A549 (cell line): ENCODE data around the gene RAB11FIP4. TPM values are rescaled to one million over a fixed set of nuclear protein-coding genes. Genes with fewer than 3 reads are reported as not detected.
"Not testable (repeated sequence)": the region's sequence is repeated elsewhere in the genome, so short reads cannot be mapped to it uniquely, and the experiment has no call there.

ENCODE experiments used
- ATAC-seq, 2 experiments: fragments of 200-7000 bp in 1 of 2; fragments of >200 bp in 1 of 2; cut with Nextera tagmentation in 1 of 2; cut with Tn5 transposase in 1 of 2; 3 replicates each; pipeline versions ENCODE4 v1.8.0 to v1.9.1; 2018 to 2020; ENCODE audit warnings: mild to moderate bottlenecking in 1 of 2, moderate library complexity in 1 of 2
- CTCF ChIA-PET: fragments of 300-600 bp; sonication (Branson Sonifier 250); formaldehyde crosslinking; extraction: SDS; loops from one replicate; lab custom pipeline; 2021; ENCODE audit warnings: antibody characterized with exemption, inconsistent platforms; lab: Yijun Ruan, JAX
- POLR2A ChIA-PET: fragments of 350-600 bp; formaldehyde crosslinking; extraction: SDS; loops from one replicate; lab custom pipeline; 2021; ENCODE audit warnings: antibody characterized with exemption, inconsistent platforms; lab: Yijun Ruan, JAX
- DNase-seq, 2 experiments: peaks; one replicate each; pipeline versions ENCODE4 v3.0.0 to v3.0.0-alpha.2; 2011 to 2016; ENCODE audit warnings: low read depth in 1 of 2, low spot score in 1 of 2
- FAIRE-seq: peaks from 2 replicates; lab custom pipeline; 2011; peaks lifted over from hg19 to GRCh38; lab: Jason Lieb, UNC
- H3K27ac ChIP-seq, 2 experiments: fragments of >200 bp; sonication (Bioruptor Twin); formaldehyde crosslinking; 3 replicates each; pipeline ENCODE4 v1.5.1; 2016 to 2017
- H3K4me1 ChIP-seq: fragments of >200 bp; sonication (Bioruptor Twin); formaldehyde crosslinking; 3 replicates; pipeline ENCODE4 v1.6.1; 2016
- H3K4me2 ChIP-seq: fragments of >200 bp; sonication (Bioruptor Twin); formaldehyde crosslinking; 3 replicates; pipeline ENCODE4 v1.6.1; 2016
- H3K4me3 ChIP-seq: fragments of >200 bp; sonication (Bioruptor Twin); formaldehyde crosslinking; 3 replicates; pipeline ENCODE4 v1.5.1; 2016
- H3K9me3 ChIP-seq: fragments of >200 bp; sonication (Bioruptor Twin); formaldehyde crosslinking; 3 replicates; pipeline ENCODE4 v1.6.1; 2016
- BCL3 ChIP-seq: fragments of >200 bp; sonication (Bioruptor Twin); formaldehyde crosslinking; IDR thresholded peaks from 3 replicates; pipeline ENCODE4 v1.6.1; 2016
- CBX2 ChIP-seq: fragments of 200-600 bp; sonication (generic); IDR thresholded peaks from 2 replicates; pipeline ENCODE4 v1.6.1; 2016; ENCODE audit warnings: low read depth, mild to moderate bottlenecking, borderline replicate concordance
- ELK1 ChIP-seq: fragments of 150-350 bp; IDR thresholded peaks from 2 replicates; pipeline ENCODE4 v1.6.1; 2014; ENCODE audit warnings: low read depth, mild to moderate bottlenecking, low read length
- FOSB ChIP-seq: fragments of 250-450 bp; sonication (Bioruptor Pico); IDR thresholded peaks from 2 replicates; pipeline ENCODE4 v1.5.0; 2020; ENCODE audit warnings: mild to moderate bottlenecking, moderate library complexity
- FOSL2 ChIP-seq, 2 experiments: fragments of 450-650 bp in 1 of 2; fragments of >200 bp in 1 of 2; sonication (Bioruptor Twin) in 1 of 2; formaldehyde crosslinking; IDR thresholded peaks; 2 replicates each; pipeline versions ENCODE4 v1.5.0 to v1.6.1; 2016 to 2020; ENCODE audit warnings: mild to moderate bottlenecking in 1 of 2, moderate library complexity in 1 of 2
- FOXS1 ChIP-seq: fragments of 250-450 bp; sonication (Bioruptor Pico); IDR thresholded peaks from 2 replicates; pipeline ENCODE4 v1.5.0; 2020; ENCODE audit warnings: mild to moderate bottlenecking, moderate library complexity
- GATA3 ChIP-seq: IDR thresholded peaks from 2 replicates; pipeline ENCODE4 v1.6.1; 2012; ENCODE audit warnings: borderline replicate concordance
- HMGXB4 ChIP-seq: fragments of 250-450 bp; sonication (Bioruptor Pico); IDR thresholded peaks from 2 replicates; pipeline ENCODE4 v1.5.0; 2021; ENCODE audit warnings: mild to moderate bottlenecking, moderate library complexity, borderline replicate concordance
- JUN ChIP-seq, 2 experiments: fragments of >200 bp; sonication (Bioruptor Twin); formaldehyde crosslinking; IDR thresholded peaks; 2 replicates in 1 of 2; 3 replicates in 1 of 2; pipeline ENCODE4 v1.6.1; 2016 to 2017
- JUNB ChIP-seq: fragments of >200 bp; sonication (Bioruptor Twin); formaldehyde crosslinking; IDR thresholded peaks from 2 replicates; pipeline ENCODE4 v1.6.1; 2016
- KDM1A ChIP-seq: fragments of 200-600 bp; sonication (generic); IDR thresholded peaks from 2 replicates; pipeline ENCODE4 v1.6.1; 2016; ENCODE audit warnings: low read depth, mild to moderate bottlenecking
- MAFK ChIP-seq: fragments of 450-650 bp; IDR thresholded peaks from 2 replicates; pipeline ENCODE4 v1.6.1; 2014; ENCODE audit not compliant: partially characterized antibody
- PBX3 ChIP-seq: IDR thresholded peaks from 2 replicates; pipeline ENCODE4 v1.6.1; 2012
- RAD21 ChIP-seq, 2 experiments: fragments of >200 bp in 1 of 2; sonication (Bioruptor Twin) in 1 of 2; formaldehyde crosslinking in 1 of 2; IDR thresholded peaks in 1 of 2; conservative IDR thresholded peaks in 1 of 2; 2 replicates in 1 of 2; 3 replicates in 1 of 2; pipeline ENCODE4 v1.6.1; 2012 to 2018; ENCODE audit warnings: inconsistent platforms in 1 of 2
- REST ChIP-seq: fragments of 200-600 bp; sonication (generic); IDR thresholded peaks from 2 replicates; pipeline ENCODE4 v1.6.1; 2016; ENCODE audit warnings: antibody characterized with exemption, mild to moderate bottlenecking, moderate library complexity
- RFX5 ChIP-seq: fragments of 450-650 bp; IDR thresholded peaks from 2 replicates; pipeline ENCODE4 v1.7.1; 2014; ENCODE audit warnings: antibody characterized with exemption, mild to moderate bottlenecking, moderate library complexity
- WGBS: methylation state at CpG from one replicate; pipeline ENCODE4 v1.1.6; 2017; ENCODE audit errors: missing lambda C conversion rate; 5-methylcytosine and 5-hydroxymethylcytosine counted together
- polyA plus RNA-seq, 4 experiments: library from polyadenylated mRNA; depleted of rRNA in 3 of 4; stranded (reverse); fragments of >200 nt; fragmentation: RNase III in 1 of 4; extraction: RNeasy Plus Mini Kit Qiagen cat#74134 plus additional on column Dnase treatment in 1 of 4; gene quantifications; 2 replicates in 3 of 4; 3 replicates in 1 of 4; pipeline ENCODE4 v1.2.3, GENCODE V29; 2011 to 2017

The RAB11FIP4 gene
- polyA plus RNA-seq, 2 of the 4 experiments (the other 2 are of a cell fraction) = 1.9 to 3.5 TPM

GRCh38 chr17:31439716-31440115 lies 48.2 kb downstream of the RAB11FIP4 start:
- DNase-seq (no peak), FAIRE-seq (no peak), ATAC-seq (no peak)
- no peak for TF ChIP-seq ELK1
- no peak for TF ChIP-seq JUN (IDR thresholded peaks at IDR 0.05)
- TF ChIP-seq PBX3 = no peak
- no peak for TF ChIP-seq HMGXB4 (CRISPR knock-in tag)
- no peak for TF ChIP-seq MAFK
- TF ChIP-seq FOSL2 (IDR thresholded peaks at IDR 0.05) = no peak
- TF ChIP-seq FOSL2 (CRISPR knock-in tag; IDR thresholded peaks at IDR 0.05) = no peak
- H3K27ac ChIP-seq = no peak overlapping the region
- 53% methylated on average over 4 of the region's 4 CpGs for WGBS
- ChIA-PET POLR2A (no interaction called here), CTCF (interaction anchor here (0.8 to 23.7 kb wide), 10 partner anchors 11 to 405 kb away, joined by 3 to 490 read pairs (median 10); no protein-coding TSS in a partner anchor)
- H3K9me3 ChIP-seq = no peaks in the 10 kb centered on the region
- H3K4me3 ChIP-seq = no peak overlapping the region
- H3K4me2 ChIP-seq = no peak overlapping the region
- no peaks in the 10 kb centered on the region for H3K4me1 ChIP-seq

GRCh38 chr17:31442276-31442675 lies 50.8 kb downstream of the RAB11FIP4 start:
- no peak for TF ChIP-seq FOSB
- no peak for TF ChIP-seq GATA3
- no peak for TF ChIP-seq KDM1A
- TF ChIP-seq BCL3 = no peak
- TF ChIP-seq, all 56 proteins: peak for 0
- H3K4me2 ChIP-seq = no peak overlapping the region
- WGBS = 51% methylated on average over 5 of the region's 5 CpGs
- ChIA-PET CTCF (interaction anchor here (0.8 to 23.7 kb wide), 2 partner anchors 76 to 84 kb away, joined by 3 to 490 read pairs; no protein-coding TSS in a partner anchor), POLR2A (no interaction called here)
- DNase-seq = no peak
- no peak overlapping the region for H3K27ac ChIP-seq
- no peak overlapping the region for H3K4me3 ChIP-seq
- H3K4me1 ChIP-seq = no peaks in the 10 kb centered on the region
- no peak for ATAC-seq
- no peak for FAIRE-seq
- no peaks in the 10 kb centered on the region for H3K9me3 ChIP-seq

GRCh38 chr17:31442856-31443255 lies 51.4 kb downstream of the RAB11FIP4 start:
- POLR2A ChIA-PET, H3K4me2 ChIP-seq, ATAC-seq, DNase-seq, H3K9me3 ChIP-seq, H3K4me3 ChIP-seq, H3K4me1 ChIP-seq, FAIRE-seq, H3K27ac ChIP-seq: not testable (repeated sequence)
- CTCF ChIA-PET = interaction anchor here (1.1 to 23.7 kb wide), 3 partner anchors 14 to 399 kb away, joined by 3 to 490 read pairs (median 9); no protein-coding TSS in a partner anchor
- 73% methylated on average over 5 of the region's 5 CpGs for WGBS

- 67% methylated on average over 7 of the region's 7 CpGs for WGBS
- POLR2A ChIA-PET = no interaction called here
- TF ChIP-seq GATA3 (no peak), MAFK (no peak), CBX2 (no peak), REST (no peak), RFX5 (no peak), JUNB (no peak), FOXS1 (CRISPR knock-in tag) (no peak), RAD21 (conservative IDR thresholded peaks at IDR 0.05 in 1 of 2, IDR thresholded peaks at IDR 0.05 in 1 of 2) (no peak)
- no peak overlapping the region for H3K4me3 ChIP-seq
- CTCF ChIA-PET = interaction anchor here (1.1 to 23.7 kb wide), 4 partner anchors 13 to 399 kb away, joined by 3 to 490 read pairs (median 8); no protein-coding TSS in a partner anchor
- FAIRE-seq = no peak
- H3K9me3 ChIP-seq = no peaks in the 10 kb centered on the region
- no peak overlapping the region for H3K4me2 ChIP-seq
- no peak for DNase-seq
- no peak overlapping the region for H3K27ac ChIP-seq
- no peak for ATAC-seq
- H3K4me1 ChIP-seq = no peaks in the 10 kb centered on the region
Measured at GRCh38 chr17:31443386-31443785, 51.9 kb downstream of the RAB11FIP4 start.
